ENCODE results near the gene ANXA6. TPM values are rescaled to one million over a fixed set of nuclear protein-coding genes. Genes with fewer than 3 reads are reported as not detected.

Gene ANXA6
- total and polyA plus RNA-seq, 2 of the 4 experiments (the other 2 are of a cell fraction), result 355 to 610 TPM

DNA sequence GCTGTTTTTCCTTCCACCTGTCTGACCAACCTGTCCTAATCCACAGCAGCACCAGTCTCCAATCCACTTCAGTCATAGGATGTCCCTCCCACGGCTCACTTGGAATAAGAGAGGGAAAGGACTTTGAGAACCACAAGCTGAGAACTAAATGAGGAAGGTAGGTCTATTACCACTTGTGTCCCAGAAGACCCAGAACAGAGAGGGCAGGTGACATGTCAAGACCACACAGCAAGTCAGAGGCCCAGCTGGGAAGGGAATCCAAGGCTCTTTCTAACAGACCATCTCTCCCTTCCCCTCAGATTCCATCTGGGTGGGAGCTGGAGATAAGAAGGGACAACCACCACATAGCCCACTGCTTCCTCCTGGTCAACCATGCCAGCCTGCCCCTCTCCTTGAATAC is 14.6 kb downstream of the ANXA6 start:
- CTCF ChIA-PET, result no interaction called here
- intact Hi-C loops (cut with micrococcal nuclease), result no loop called here

More for the DNA sequence above, 14.6 kb downstream of the ANXA6 start:
- H2BK120ac ChIP-seq (ENCODE audit: low read depth, low read length), result no peak overlapping the region
- peaks cover 99% of the 10 kb centered on the region for H4K20me1 ChIP-seq (ENCODE audit: insufficient read depth, low read length)
- no peak overlapping the region for H2AK9ac ChIP-seq (replicated peaks; ENCODE audit: low read depth, low read length, poor library complexity)
- H2AFZ ChIP-seq (replicated peaks; ENCODE audit: low read length, poor library complexity), result no peak overlapping the region
- H3K18ac ChIP-seq (ENCODE audit: low read depth, low read length), result no peak overlapping the region
- no peak overlapping the region for H2AK5ac ChIP-seq (ENCODE audit: low read depth, low read length)
- peaks cover 45% of the 10 kb centered on the region for H3K9me1 ChIP-seq (ENCODE audit: insufficient read depth, low read length)
- no peak overlapping the region for H3K9ac ChIP-seq (ENCODE audit: low read depth, low read length)
- H3K9me3 ChIP-seq (ENCODE audit: control insufficient read depth, insufficient read depth, low read length), result no peaks in the 10 kb centered on the region
- in situ Hi-C loops (cut with MboI; ENCODE audit: low sequenced_read_pairs) (loop anchor here (10.0 kb wide), 1 partner anchor 602 kb away; no protein-coding TSS in a partner anchor), dilution Hi-C loops (cut with HindIII; ENCODE audit: low sequenced_read_pairs, unreplicated experiment) (no loop called here)
- TF ChIP-seq RAD21 (IDR thresholded peaks at IDR 0.05; ENCODE audit: low read length) (no peak), CEBPB (IDR thresholded peaks at IDR 0.05; ENCODE audit: low read depth, low read length) (no peak), MXI1 (IDR thresholded peaks at IDR 0.05; ENCODE audit: borderline replicate concordance, low read depth, low read length) (no peak), SMC3 (IDR thresholded peaks at IDR 0.05; ENCODE audit: low read depth, low read length) (no peak), RCOR1 (IDR thresholded peaks at IDR 0.05; ENCODE audit: insufficient replicate concordance, low read length) (no peak), POLR2A (IDR thresholded peaks at IDR 0.05; ENCODE audit: low read depth, low read length) (no peak), MAZ (IDR thresholded peaks at IDR 0.05; ENCODE audit: borderline replicate concordance, low read depth, low read length) (no peak), BHLHE40 (IDR thresholded peaks at IDR 0.05; ENCODE audit: low read depth, low read length) (no peak), NFE2L2 (IDR thresholded peaks at IDR 0.05; ENCODE audit: low read depth, low read length) (no peak), FOS (IDR thresholded peaks at IDR 0.05; ENCODE audit: low read depth, low read length) (no peak), MAFK (IDR thresholded peaks at IDR 0.05; ENCODE audit: low read depth, low read length) (no peak)
- TF ChIP-seq, protein P1, sequence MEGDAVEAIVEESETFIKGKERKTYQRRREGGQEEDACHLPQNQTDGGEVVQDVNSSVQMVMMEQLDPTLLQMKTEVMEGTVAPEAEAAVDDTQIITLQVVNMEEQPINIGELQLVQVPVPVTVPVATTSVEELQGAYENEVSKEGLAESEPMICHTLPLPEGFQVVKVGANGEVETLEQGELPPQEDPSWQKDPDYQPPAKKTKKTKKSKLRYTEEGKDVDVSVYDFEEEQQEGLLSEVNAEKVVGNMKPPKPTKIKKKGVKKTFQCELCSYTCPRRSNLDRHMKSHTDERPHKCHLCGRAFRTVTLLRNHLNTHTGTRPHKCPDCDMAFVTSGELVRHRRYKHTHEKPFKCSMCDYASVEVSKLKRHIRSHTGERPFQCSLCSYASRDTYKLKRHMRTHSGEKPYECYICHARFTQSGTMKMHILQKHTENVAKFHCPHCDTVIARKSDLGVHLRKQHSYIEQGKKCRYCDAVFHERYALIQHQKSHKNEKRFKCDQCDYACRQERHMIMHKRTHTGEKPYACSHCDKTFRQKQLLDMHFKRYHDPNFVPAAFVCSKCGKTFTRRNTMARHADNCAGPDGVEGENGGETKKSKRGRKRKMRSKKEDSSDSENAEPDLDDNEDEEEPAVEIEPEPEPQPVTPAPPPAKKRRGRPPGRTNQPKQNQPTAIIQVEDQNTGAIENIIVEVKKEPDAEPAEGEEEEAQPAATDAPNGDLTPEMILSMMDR (conservative IDR thresholded peaks at IDR 0.05; ENCODE audit: low read depth, low read length), result no peak
- TF ChIP-seq, protein P2, sequence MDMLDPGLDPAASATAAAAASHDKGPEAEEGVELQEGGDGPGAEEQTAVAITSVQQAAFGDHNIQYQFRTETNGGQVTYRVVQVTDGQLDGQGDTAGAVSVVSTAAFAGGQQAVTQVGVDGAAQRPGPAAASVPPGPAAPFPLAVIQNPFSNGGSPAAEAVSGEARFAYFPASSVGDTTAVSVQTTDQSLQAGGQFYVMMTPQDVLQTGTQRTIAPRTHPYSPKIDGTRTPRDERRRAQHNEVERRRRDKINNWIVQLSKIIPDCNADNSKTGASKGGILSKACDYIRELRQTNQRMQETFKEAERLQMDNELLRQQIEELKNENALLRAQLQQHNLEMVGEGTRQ (IDR thresholded peaks at IDR 0.05; ENCODE audit: low read depth, low read length), result no peak
- TF ChIP-seq, protein P3, sequence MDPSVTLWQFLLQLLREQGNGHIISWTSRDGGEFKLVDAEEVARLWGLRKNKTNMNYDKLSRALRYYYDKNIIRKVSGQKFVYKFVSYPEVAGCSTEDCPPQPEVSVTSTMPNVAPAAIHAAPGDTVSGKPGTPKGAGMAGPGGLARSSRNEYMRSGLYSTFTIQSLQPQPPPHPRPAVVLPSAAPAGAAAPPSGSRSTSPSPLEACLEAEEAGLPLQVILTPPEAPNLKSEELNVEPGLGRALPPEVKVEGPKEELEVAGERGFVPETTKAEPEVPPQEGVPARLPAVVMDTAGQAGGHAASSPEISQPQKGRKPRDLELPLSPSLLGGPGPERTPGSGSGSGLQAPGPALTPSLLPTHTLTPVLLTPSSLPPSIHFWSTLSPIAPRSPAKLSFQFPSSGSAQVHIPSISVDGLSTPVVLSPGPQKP (IDR thresholded peaks at IDR 0.05; ENCODE audit: borderline replicate concordance, low read depth, low read length), result no peak
- H3K23ac ChIP-seq (ENCODE audit: low read depth, low read length), result peak overlapping the region; percentile 5; the same call in 1 of the 2 replicates
- H3K4me1 ChIP-seq (ENCODE audit: control insufficient read depth, insufficient read depth, low read length), result peaks cover 2% of the 10 kb centered on the region; the same call in 1 of the 2 replicates
- H4K91ac ChIP-seq (ENCODE audit: insufficient read depth, low read depth, low read length), result no peak overlapping the region
- peaks cover 88% of the 10 kb centered on the region for H3K36me3 ChIP-seq (ENCODE audit: control insufficient read depth, insufficient read depth, low read length)
- no peak overlapping the region for H2BK20ac ChIP-seq (ENCODE audit: low read depth, low read length)
- H4K5ac ChIP-seq (ENCODE audit: low read depth, low read length), result no peak overlapping the region
- DNase-seq, result no peak
- peaks cover 67 to 100% of the 10 kb centered on the region in 2 experiments for H3K79me1 ChIP-seq (ENCODE audit: low read depth in 1 of 2, low read length in 2 of 2)
- H3K4me3 ChIP-seq (ENCODE audit: insufficient read depth, low read depth, low read length), result no peak overlapping the region
- no peak overlapping the region for H3K4ac ChIP-seq (ENCODE audit: low read depth, low read length)
- no peak overlapping the region for H3K27ac ChIP-seq (ENCODE audit: insufficient read depth, low read length)
- no CpG with 5 or more reads among the region's 1 CpG for WGBS, 2 experiments (ENCODE audit: extremely low coverage in 2 of 2, insufficient read length in 1 of 2)
- H3K14ac ChIP-seq (replicated peaks; ENCODE audit: low read depth, low read length), result no peak overlapping the region
- no peak overlapping the region for H4K8ac ChIP-seq (ENCODE audit: low read depth in 2 of 2, low read length in 2 of 2)
- no peak overlapping the region for H3K56ac ChIP-seq (ENCODE audit: extremely low read depth, insufficient read depth, low read length)
- POLR2A ChIA-PET (ENCODE audit: unreplicated experiment), result no interaction called here
- no peak for ATAC-seq (ENCODE audit: low read depth)
- H3K4me2 ChIP-seq (ENCODE audit: low read depth, low read length), result no peak overlapping the region
- H3K27me3 ChIP-seq (ENCODE audit: control insufficient read depth, insufficient read depth, low read length), result no peaks in the 10 kb centered on the region
- no TSS peak for BruUV-seq (replicated peaks)
- H2BK5ac ChIP-seq (ENCODE audit: low read depth, low read length, poor library complexity, severe bottlenecking), result no peak overlapping the region
- no peak overlapping the region for H2BK15ac ChIP-seq (ENCODE audit: low read depth, low read length)

Data from IMR-90 (cell line).